GM12865 (cell line): ENCODE results near the gene CCSAP.

ENCODE experiments used
- DNase-seq: peaks from one replicate; pipeline ENCODE4 v3.0.0; 2010; ENCODE audit warnings: low read depth
- H3K4me3 ChIP-seq: 2 replicates; pipeline ENCODE4 v1.5.1; 2011; ENCODE audit warnings: mild to moderate bottlenecking, low read depth, low read length, control low read depth
- CTCF ChIP-seq: IDR thresholded peaks from 2 replicates; pipeline ENCODE4 v1.5.1; 2011; ENCODE audit warnings: low read length, control low read depth, low read depth, inconsistent platforms; ENCODE audit not compliant: insufficient read depth; ENCODE audit errors: missing control alignments

The CCSAP gene

DNA sequence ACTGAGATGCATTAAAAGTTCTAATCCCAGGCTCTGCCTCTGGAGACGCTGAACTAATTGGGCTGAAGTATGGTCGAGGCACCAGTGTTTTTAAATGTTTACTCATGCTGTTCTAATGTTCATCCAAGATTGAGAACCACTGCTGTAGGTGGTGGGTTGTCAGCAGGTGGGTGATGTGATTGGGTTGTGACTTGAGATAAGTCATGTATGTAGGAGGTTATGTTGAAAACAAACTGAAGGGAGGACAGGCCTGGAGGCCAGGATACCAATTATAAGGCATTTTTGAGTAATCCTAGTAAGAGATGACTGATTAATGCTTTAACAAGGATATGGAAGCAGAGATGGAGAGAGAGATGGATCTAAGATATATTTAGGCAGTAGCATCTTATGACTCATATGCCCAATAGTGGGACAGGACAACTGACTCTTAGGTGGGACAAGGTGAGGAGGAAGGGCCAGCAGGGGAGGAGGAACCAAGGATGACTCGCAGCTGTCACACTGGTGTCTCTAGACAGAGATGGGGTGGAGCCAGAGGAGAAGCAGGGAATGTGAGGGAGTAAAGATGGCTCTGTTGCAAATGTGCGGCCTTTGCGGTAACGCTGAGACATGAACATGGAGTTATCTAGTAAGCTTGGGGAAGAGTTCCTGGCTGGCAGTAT, 42.6 kb downstream of the CCSAP start:
- no peak for DNase-seq
- TF ChIP-seq CTCF: no peak
- no peak overlapping the region for H3K4me3 ChIP-seq

DNA sequence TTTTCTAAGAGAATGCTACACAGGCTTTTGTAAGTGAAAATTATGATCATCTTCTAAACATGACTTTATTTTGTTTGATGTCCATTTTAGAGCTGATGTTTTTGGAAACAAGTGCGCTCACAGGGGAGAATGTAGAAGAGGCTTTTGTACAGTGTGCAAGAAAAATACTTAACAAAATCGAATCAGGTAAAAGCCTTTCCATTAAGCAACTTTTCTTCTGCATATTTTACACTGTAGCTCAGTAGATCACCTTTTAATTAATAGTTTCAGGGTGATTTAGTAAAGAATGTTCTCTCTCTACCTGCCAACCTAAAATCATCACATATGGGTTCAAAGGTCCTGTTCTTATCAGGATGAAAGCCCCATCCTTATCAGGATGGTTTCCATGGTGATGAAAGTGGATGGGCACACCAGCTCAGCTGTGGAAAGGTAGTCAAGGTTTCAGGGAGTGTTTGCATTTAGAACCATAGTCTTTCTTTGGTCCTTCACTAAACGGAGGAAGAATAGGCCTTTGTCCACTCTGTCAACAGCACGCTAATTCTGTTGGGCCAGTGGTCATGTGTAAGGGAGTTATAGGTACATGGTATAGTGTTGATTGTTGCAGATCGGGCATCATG, 43.9 kb downstream of the CCSAP start:
- no peak for DNase-seq
- no peak for TF ChIP-seq CTCF
- H3K4me3 ChIP-seq: no peak overlapping the region

DNA sequence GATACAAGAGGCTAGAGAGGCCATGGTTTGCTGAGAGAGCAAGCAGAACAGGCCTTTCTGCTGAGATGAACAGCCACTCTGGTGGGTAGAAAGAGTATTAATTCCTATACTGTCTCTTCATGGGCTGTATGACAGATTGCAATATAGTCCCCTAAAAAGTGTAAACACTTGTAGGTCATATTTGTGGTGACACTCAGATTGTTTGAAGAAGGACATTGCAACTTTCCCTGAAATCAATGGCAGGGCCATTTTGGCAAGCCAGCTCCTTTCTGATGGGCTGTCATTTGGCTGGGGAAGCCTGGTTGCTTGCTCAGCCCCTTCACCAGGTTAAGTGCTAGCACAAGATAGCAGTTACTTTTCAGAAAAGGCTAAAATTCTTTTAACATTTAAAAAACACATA, 44.4 kb downstream of the CCSAP start:
- TF ChIP-seq CTCF: no peak
- no peak for DNase-seq
- no peak overlapping the region for H3K4me3 ChIP-seq

DNA sequence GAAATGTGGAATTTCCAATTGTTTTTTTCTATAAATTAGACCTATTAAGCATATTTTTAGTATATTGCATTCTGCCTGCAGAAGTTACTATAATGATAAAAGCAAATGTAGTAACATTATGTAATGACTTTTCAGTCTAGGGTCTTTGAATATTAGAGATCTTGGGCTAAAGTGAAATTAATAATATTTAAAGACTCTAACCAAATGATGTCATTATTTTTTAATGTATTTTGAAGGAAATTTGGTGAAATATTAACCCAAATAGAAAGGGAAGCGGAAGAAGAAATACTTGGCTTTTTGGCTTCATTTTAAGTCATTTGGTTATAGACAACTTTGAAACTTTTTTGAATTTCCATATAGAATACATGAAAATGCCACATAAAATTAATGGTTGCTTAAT, 45.1 kb downstream of the CCSAP start:
- H3K4me3 ChIP-seq: no peak overlapping the region
- no peak for TF ChIP-seq CTCF
- no peak for DNase-seq

- no peak overlapping the region for H3K4me3 ChIP-seq
- DNase-seq: no peak
- TF ChIP-seq CTCF: no peak
These were observed 46.3 kb downstream of the CCSAP start for GRCh38 chr1:229296541-229296941.

- no peak for TF ChIP-seq CTCF
- H3K4me3 ChIP-seq: no peak overlapping the region
- DNase-seq: no peak
These were observed 47.1 kb downstream of the CCSAP start for GRCh38 chr1:229295745-229296144.
